OCI-LY1 (cell line): ENCODE results near the gene SMIM9.

Experiments
- H2AFZ ChIP-seq: fragments of 200-600 bp; sonication (generic), shearing (Covaris generic); 2 replicates; pipeline ENCODE4 v1.6.0; 2014; ENCODE audit warnings: antibody characterized with exemption, mild to moderate bottlenecking, low read length
- H3F3A ChIP-seq: fragments of 200-600 bp; sonication (generic), shearing (Covaris generic); 2 replicates; pipeline ENCODE4 v1.6.0; 2014; ENCODE audit warnings: mild to moderate bottlenecking, antibody characterized with exemption, low read length, moderate library complexity; ENCODE audit not compliant: insufficient read depth
- H3K27ac ChIP-seq: fragments of 200-600 bp; sonication (generic); 2 replicates; pipeline ENCODE4 v1.5.1; 2014; ENCODE audit warnings: low read length, mixed run types, mild to moderate bottlenecking, low read depth; ENCODE audit not compliant: poor library complexity, severe bottlenecking
- H3K27me3 ChIP-seq: fragments of 200-600 bp; sonication (generic); 2 replicates; pipeline ENCODE4 v1.6.0; 2014; ENCODE audit warnings: antibody characterized with exemption, mild to moderate bottlenecking, low read length, moderate library complexity; ENCODE audit not compliant: insufficient read depth
- H3K36me3 ChIP-seq: fragments of 200-600 bp; sonication (generic); 2 replicates; pipeline ENCODE4 v1.6.1; 2014; ENCODE audit warnings: mild to moderate bottlenecking, antibody characterized with exemption, low read length, moderate library complexity, mixed read lengths; ENCODE audit not compliant: insufficient read depth
- H3K4me1 ChIP-seq: fragments of 200-600 bp; sonication (generic); 2 replicates; pipeline ENCODE4 v1.5.1; 2014; ENCODE audit warnings: mild to moderate bottlenecking, low read length, moderate library complexity; ENCODE audit not compliant: insufficient read depth, severe bottlenecking
- H3K4me2 ChIP-seq: fragments of 200-600 bp; sonication (generic), shearing (Covaris generic); 2 replicates; pipeline ENCODE4 v1.6.1; 2014; ENCODE audit warnings: low read length
- H3K4me3 ChIP-seq: fragments of 200-600 bp; sonication (generic); 2 replicates; pipeline ENCODE4 v1.5.1; 2014; ENCODE audit warnings: low read length, low read depth, mild to moderate bottlenecking, mixed read lengths; ENCODE audit not compliant: poor library complexity, severe bottlenecking
- H3K79me2 ChIP-seq: fragments of 200-600 bp; shearing (Covaris generic); 2 replicates; pipeline ENCODE4 v1.6.1; 2016; ENCODE audit warnings: mixed run types, low read length, mixed read lengths; ENCODE audit not compliant: insufficient read depth
- H3K9ac ChIP-seq: fragments of 200-600 bp; sonication (generic), shearing (Covaris generic); 2 replicates; pipeline ENCODE4 v1.6.1; 2014; ENCODE audit warnings: mild to moderate bottlenecking, low read length, mixed read lengths
- H3K9me2 ChIP-seq: fragments of 200-600 bp; sonication (generic), shearing (Covaris generic); 2 replicates; pipeline ENCODE4 v1.6.1; 2014; ENCODE audit warnings: low read depth, mild to moderate bottlenecking, low read length, mixed read lengths
- H3K9me3 ChIP-seq: fragments of 200-600 bp; shearing (Covaris generic); 2 replicates; pipeline ENCODE4 v1.6.1; 2014; ENCODE audit warnings: low read length, mixed read lengths
- H4K20me1 ChIP-seq: fragments of 200-600 bp; sonication (generic), shearing (Covaris generic); 2 replicates; pipeline ENCODE4 v1.6.0; 2016; ENCODE audit warnings: mild to moderate bottlenecking, low read length; ENCODE audit not compliant: insufficient read depth
- CTCF ChIP-seq: fragments of 200-600 bp; sonication (generic), shearing (Covaris generic); IDR thresholded peaks from 2 replicates; pipeline ENCODE4 v1.5.1; 2017; ENCODE audit warnings: mild to moderate bottlenecking, antibody characterized with exemption, low read length, moderate library complexity, mixed read lengths
- EZH2 ChIP-seq: fragments of 200-600 bp; sonication (generic), shearing (Covaris generic); IDR thresholded peaks from 2 replicates; pipeline ENCODE4 v1.8.0; 2017; ENCODE audit warnings: borderline replicate concordance, mixed run types, mild to moderate bottlenecking, antibody characterized with exemption, low read length, moderate library complexity, mixed read lengths

The SMIM9 gene

GRCh38 chrX:154836163-154836562, 1.7 kb upstream of the SMIM9 start:
- Histone ChIP-seq H3K4me3 (no peak overlapping the region), H2AFZ (no peak overlapping the region), H3K27me3 (no peaks in the 10 kb centered on the region), H3K36me3 (no peaks in the 10 kb centered on the region), H3K9me3 (no peaks in the 10 kb centered on the region), H3K4me2 (no peak overlapping the region), H3K4me1 (no peaks in the 10 kb centered on the region), H3K9ac (no peak overlapping the region), H3K9me2 (no peaks in the 10 kb centered on the region), H3K79me2 (no peaks in the 10 kb centered on the region), H3K27ac (no peak overlapping the region), H4K20me1 (no peaks in the 10 kb centered on the region), H3F3A (no peaks in the 10 kb centered on the region)
- TF ChIP-seq CTCF (no peak), EZH2 (no peak)

- no peaks in the 10 kb centered on the region for H4K20me1 ChIP-seq
- no peak overlapping the region for H3K9ac ChIP-seq
- TF ChIP-seq EZH2, result no peak
- no peak for TF ChIP-seq CTCF
- no peak overlapping the region for H3K27ac ChIP-seq
- no peaks in the 10 kb centered on the region for H3K36me3 ChIP-seq
- H3K79me2 ChIP-seq, result no peaks in the 10 kb centered on the region
- H3F3A ChIP-seq, result no peaks in the 10 kb centered on the region
- H2AFZ ChIP-seq, result no peak overlapping the region
- no peaks in the 10 kb centered on the region for H3K9me3 ChIP-seq
- H3K9me2 ChIP-seq, result no peaks in the 10 kb centered on the region
- H3K4me1 ChIP-seq, result no peaks in the 10 kb centered on the region
- H3K27me3 ChIP-seq, result no peaks in the 10 kb centered on the region
- no peak overlapping the region for H3K4me3 ChIP-seq
- H3K4me2 ChIP-seq, result no peak overlapping the region
Observed at GRCh38 chrX:154833746-154834274, 652 bp downstream of the SMIM9 start.

- Histone ChIP-seq H3K4me3 (no peak overlapping the region), H3F3A (no peaks in the 10 kb centered on the region), H3K36me3 (no peaks in the 10 kb centered on the region), H3K4me1 (peaks cover 10% of the 10 kb centered on the region), H3K9me3 (no peaks in the 10 kb centered on the region), H3K27me3 (no peaks in the 10 kb centered on the region), H3K79me2 (no peaks in the 10 kb centered on the region), H2AFZ (no peak overlapping the region), H4K20me1 (no peaks in the 10 kb centered on the region), H3K9me2 (no peaks in the 10 kb centered on the region), H3K9ac (no peak overlapping the region), H3K4me2 (no peak overlapping the region), H3K27ac (no peak overlapping the region)
- TF ChIP-seq EZH2 (no peak), CTCF (no peak)
Observed at GRCh38 chrX:154829926-154830442, 4.5 kb downstream of the SMIM9 start.
